ENCODE measurements around the gene MTHFD1L. TPM values are rescaled to one million over a fixed set of nuclear protein-coding genes. Genes with fewer than 3 reads are reported as not detected.

MTHFD1L gene
- total and polyA plus RNA-seq, 2 of the 8 experiments (the other 6 are each of a cell fraction or from before 2014, with no cell fraction given) = 29.2 to 105 TPM

DNA sequence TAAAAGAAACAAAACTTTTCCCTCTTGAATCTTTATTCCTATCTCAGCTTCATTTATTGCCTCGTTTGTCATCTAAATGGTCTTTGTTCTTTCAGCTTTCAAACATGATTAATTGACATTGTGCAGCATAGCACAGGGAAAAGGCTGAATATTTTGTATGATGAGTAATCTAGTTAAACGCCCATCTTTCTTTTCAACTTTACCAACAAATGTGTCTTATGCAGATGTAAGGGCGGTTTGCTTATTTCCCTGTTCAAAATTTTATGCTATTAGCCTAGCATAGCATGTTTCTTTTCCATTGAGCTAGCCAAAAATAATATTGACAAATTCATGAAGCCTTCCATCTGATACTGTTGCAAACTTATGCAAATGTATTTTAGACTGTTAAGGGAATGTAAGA is 197.8 kb downstream of the MTHFD1L start (continued):
- TF ChIP-seq, protein P1, sequence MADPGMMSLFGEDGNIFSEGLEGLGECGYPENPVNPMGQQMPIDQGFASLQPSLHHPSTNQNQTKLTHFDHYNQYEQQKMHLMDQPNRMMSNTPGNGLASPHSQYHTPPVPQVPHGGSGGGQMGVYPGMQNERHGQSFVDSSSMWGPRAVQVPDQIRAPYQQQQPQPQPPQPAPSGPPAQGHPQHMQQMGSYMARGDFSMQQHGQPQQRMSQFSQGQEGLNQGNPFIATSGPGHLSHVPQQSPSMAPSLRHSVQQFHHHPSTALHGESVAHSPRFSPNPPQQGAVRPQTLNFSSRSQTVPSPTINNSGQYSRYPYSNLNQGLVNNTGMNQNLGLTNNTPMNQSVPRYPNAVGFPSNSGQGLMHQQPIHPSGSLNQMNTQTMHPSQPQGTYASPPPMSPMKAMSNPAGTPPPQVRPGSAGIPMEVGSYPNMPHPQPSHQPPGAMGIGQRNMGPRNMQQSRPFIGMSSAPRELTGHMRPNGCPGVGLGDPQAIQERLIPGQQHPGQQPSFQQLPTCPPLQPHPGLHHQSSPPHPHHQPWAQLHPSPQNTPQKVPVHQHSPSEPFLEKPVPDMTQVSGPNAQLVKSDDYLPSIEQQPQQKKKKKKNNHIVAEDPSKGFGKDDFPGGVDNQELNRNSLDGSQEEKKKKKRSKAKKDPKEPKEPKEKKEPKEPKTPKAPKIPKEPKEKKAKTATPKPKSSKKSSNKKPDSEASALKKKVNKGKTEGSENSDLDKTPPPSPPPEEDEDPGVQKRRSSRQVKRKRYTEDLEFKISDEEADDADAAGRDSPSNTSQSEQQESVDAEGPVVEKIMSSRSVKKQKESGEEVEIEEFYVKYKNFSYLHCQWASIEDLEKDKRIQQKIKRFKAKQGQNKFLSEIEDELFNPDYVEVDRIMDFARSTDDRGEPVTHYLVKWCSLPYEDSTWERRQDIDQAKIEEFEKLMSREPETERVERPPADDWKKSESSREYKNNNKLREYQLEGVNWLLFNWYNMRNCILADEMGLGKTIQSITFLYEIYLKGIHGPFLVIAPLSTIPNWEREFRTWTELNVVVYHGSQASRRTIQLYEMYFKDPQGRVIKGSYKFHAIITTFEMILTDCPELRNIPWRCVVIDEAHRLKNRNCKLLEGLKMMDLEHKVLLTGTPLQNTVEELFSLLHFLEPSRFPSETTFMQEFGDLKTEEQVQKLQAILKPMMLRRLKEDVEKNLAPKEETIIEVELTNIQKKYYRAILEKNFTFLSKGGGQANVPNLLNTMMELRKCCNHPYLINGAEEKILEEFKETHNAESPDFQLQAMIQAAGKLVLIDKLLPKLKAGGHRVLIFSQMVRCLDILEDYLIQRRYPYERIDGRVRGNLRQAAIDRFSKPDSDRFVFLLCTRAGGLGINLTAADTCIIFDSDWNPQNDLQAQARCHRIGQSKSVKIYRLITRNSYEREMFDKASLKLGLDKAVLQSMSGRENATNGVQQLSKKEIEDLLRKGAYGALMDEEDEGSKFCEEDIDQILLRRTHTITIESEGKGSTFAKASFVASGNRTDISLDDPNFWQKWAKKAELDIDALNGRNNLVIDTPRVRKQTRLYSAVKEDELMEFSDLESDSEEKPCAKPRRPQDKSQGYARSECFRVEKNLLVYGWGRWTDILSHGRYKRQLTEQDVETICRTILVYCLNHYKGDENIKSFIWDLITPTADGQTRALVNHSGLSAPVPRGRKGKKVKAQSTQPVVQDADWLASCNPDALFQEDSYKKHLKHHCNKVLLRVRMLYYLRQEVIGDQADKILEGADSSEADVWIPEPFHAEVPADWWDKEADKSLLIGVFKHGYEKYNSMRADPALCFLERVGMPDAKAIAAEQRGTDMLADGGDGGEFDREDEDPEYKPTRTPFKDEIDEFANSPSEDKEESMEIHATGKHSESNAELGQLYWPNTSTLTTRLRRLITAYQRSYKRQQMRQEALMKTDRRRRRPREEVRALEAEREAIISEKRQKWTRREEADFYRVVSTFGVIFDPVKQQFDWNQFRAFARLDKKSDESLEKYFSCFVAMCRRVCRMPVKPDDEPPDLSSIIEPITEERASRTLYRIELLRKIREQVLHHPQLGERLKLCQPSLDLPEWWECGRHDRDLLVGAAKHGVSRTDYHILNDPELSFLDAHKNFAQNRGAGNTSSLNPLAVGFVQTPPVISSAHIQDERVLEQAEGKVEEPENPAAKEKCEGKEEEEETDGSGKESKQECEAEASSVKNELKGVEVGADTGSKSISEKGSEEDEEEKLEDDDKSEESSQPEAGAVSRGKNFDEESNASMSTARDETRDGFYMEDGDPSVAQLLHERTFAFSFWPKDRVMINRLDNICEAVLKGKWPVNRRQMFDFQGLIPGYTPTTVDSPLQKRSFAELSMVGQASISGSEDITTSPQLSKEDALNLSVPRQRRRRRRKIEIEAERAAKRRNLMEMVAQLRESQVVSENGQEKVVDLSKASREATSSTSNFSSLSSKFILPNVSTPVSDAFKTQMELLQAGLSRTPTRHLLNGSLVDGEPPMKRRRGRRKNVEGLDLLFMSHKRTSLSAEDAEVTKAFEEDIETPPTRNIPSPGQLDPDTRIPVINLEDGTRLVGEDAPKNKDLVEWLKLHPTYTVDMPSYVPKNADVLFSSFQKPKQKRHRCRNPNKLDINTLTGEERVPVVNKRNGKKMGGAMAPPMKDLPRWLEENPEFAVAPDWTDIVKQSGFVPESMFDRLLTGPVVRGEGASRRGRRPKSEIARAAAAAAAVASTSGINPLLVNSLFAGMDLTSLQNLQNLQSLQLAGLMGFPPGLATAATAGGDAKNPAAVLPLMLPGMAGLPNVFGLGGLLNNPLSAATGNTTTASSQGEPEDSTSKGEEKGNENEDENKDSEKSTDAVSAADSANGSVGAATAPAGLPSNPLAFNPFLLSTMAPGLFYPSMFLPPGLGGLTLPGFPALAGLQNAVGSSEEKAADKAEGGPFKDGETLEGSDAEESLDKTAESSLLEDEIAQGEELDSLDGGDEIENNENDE (IDR thresholded peaks at IDR 0.05; ENCODE audit: insufficient replicate concordance, low read length) = no peak
- TF ChIP-seq RXRA (IDR thresholded peaks at IDR 0.05; ENCODE audit: insufficient read depth, low read depth, low read length) = no peak
- TF ChIP-seq EZH2 (IDR thresholded peaks at IDR 0.05; ENCODE audit: low read depth, low read length, severe bottlenecking) = no peak
- no peak for TF ChIP-seq CHD1 (IDR thresholded peaks at IDR 0.05; ENCODE audit: low read depth, low read length)
- no peak for TF ChIP-seq JUND (IDR thresholded peaks at IDR 0.05; ENCODE audit: low read length)
- TF ChIP-seq SP2 (IDR thresholded peaks at IDR 0.05; ENCODE audit: low read length) = no peak
- TF ChIP-seq FOSL1 (IDR thresholded peaks at IDR 0.05; ENCODE audit: insufficient read depth, low read depth, low read length) = no peak
- TF ChIP-seq SRF (IDR thresholded peaks at IDR 0.05; ENCODE audit: low read depth, low read length) = no peak
- TF ChIP-seq YY1 (IDR thresholded peaks at IDR 0.05; ENCODE audit: low read depth, low read length) = no peak

All from H1 (cell line).